ENCODE results near the gene PCDH9. TPM values are rescaled to one million over a fixed set of nuclear protein-coding genes. Genes with fewer than 3 reads are reported as not detected.

The PCDH9 gene
- total RNA-seq, 1 donor from 2014 or later, result 10.4 TPM

DNA sequence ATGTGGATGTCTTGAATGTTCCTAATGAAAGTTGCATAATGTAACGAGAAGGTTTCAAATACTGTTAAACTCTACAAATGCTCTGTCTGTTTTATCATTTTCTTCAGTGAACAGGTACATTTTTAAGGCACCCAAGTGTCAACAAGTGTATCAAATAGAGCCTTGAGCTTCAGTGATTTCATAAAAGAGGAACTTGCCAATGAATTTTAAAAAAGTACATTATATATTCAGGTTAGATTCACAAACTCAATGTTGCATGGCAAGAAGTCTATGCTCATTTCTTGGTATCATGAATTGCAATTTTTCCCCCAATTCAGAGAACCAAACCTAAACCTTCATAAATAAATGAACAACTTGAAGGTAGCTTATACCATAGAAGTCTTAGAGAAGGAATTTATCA, 838.8 kb downstream of the PCDH9 start:
- DNase-seq (ENCODE audit: low read depth) (no peak), FAIRE-seq (no peak)
- Histone ChIP-seq H4K20me1 (ENCODE audit: insufficient read depth, low read length) (no peaks in the 10 kb centered on the region), H3K4me3 (ENCODE audit: insufficient read depth, low read depth, low read length) (no peak overlapping the region), H3K27ac (ENCODE audit: low read depth, low read length) (no peak overlapping the region), H3K9me3 (ENCODE audit: insufficient read depth, low read depth, low read length) (no peaks in the 10 kb centered on the region), H3K27me3 (ENCODE audit: insufficient read depth, low read length) (no peaks in the 10 kb centered on the region), H3K79me2 (ENCODE audit: insufficient read depth, low read length) (no peaks in the 10 kb centered on the region), H3K36me3 (ENCODE audit: insufficient read depth, low read length) (no peaks in the 10 kb centered on the region), H3K9ac (ENCODE audit: low read length) (no peak overlapping the region), H3K4me2 (ENCODE audit: low read length) (no peak overlapping the region), H3K4me1 (ENCODE audit: insufficient read depth, low read length) (no peaks in the 10 kb centered on the region), H2AFZ (ENCODE audit: low read depth, low read length) (no peak overlapping the region)
- Mint-ChIP-seq H3K27ac (ENCODE audit: unreplicated experiment) (no peak overlapping the region), H3K36me3 (ENCODE audit: low read depth, unreplicated experiment) (no peaks in the 10 kb centered on the region), H3K4me1 (ENCODE audit: low read depth, unreplicated experiment) (no peaks in the 10 kb centered on the region), H3K4me3 (ENCODE audit: unreplicated experiment) (no peak overlapping the region), H3K27me3 (ENCODE audit: low read depth, unreplicated experiment) (no peaks in the 10 kb centered on the region), H3K9me3 (ENCODE audit: unreplicated experiment) (no peaks in the 10 kb centered on the region)
- no peak for TF ChIP-seq EZH2 (IDR thresholded peaks at IDR 0.05; ENCODE audit: insufficient read depth, low read length)
- TF ChIP-seq, protein P1, sequence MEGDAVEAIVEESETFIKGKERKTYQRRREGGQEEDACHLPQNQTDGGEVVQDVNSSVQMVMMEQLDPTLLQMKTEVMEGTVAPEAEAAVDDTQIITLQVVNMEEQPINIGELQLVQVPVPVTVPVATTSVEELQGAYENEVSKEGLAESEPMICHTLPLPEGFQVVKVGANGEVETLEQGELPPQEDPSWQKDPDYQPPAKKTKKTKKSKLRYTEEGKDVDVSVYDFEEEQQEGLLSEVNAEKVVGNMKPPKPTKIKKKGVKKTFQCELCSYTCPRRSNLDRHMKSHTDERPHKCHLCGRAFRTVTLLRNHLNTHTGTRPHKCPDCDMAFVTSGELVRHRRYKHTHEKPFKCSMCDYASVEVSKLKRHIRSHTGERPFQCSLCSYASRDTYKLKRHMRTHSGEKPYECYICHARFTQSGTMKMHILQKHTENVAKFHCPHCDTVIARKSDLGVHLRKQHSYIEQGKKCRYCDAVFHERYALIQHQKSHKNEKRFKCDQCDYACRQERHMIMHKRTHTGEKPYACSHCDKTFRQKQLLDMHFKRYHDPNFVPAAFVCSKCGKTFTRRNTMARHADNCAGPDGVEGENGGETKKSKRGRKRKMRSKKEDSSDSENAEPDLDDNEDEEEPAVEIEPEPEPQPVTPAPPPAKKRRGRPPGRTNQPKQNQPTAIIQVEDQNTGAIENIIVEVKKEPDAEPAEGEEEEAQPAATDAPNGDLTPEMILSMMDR (IDR thresholded peaks at IDR 0.05; ENCODE audit: insufficient read depth, low read depth, low read length), result no peak

DNA sequence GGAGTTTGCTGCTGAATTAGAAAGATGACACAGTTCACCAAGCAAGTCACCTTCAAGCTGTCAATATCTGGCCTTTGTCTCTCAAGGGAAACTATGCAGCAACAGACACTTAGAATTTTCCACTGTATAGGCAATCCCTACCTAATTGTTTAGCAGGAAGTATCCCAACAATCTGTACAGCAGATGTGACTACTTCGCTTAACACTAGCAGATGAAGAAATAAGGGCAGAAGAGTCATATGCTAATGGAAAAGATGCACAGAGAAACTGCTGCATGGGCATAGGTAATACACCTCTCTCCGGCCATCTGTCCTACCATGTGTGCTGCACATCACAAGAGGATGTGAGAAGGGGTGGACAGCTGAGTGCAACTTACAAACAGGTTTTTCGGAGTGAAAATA, 851.2 kb downstream of the PCDH9 start:
- Histone ChIP-seq H3K9me3 (ENCODE audit: insufficient read depth, low read depth, low read length) (no peaks in the 10 kb centered on the region), H3K4me2 (ENCODE audit: low read length) (no peak overlapping the region), H3K36me3 (ENCODE audit: insufficient read depth, low read length) (no peaks in the 10 kb centered on the region), H3K4me1 (ENCODE audit: insufficient read depth, low read length) (no peaks in the 10 kb centered on the region), H3K27ac (ENCODE audit: low read depth, low read length) (no peak overlapping the region), H4K20me1 (ENCODE audit: insufficient read depth, low read length) (no peaks in the 10 kb centered on the region), H3K27me3 (ENCODE audit: insufficient read depth, low read length) (no peaks in the 10 kb centered on the region), H3K9ac (ENCODE audit: low read length) (no peak overlapping the region), H3K4me3 (ENCODE audit: insufficient read depth, low read depth, low read length) (no peak overlapping the region), H2AFZ (ENCODE audit: low read depth, low read length) (no peak overlapping the region), H3K79me2 (ENCODE audit: insufficient read depth, low read length) (no peaks in the 10 kb centered on the region)
- no peaks in the 10 kb centered on the region for H3K36me3 Mint-ChIP-seq (ENCODE audit: low read depth, unreplicated experiment)
- TF ChIP-seq EZH2 (IDR thresholded peaks at IDR 0.05; ENCODE audit: insufficient read depth, low read length), result no peak
- TF ChIP-seq, protein P1 (IDR thresholded peaks at IDR 0.05; ENCODE audit: insufficient read depth, low read depth, low read length), result no peak
- no peak overlapping the region for H3K27ac Mint-ChIP-seq (ENCODE audit: unreplicated experiment)
- no peak for FAIRE-seq
- no peaks in the 10 kb centered on the region for H3K4me1 Mint-ChIP-seq (ENCODE audit: low read depth, unreplicated experiment)
- no peaks in the 10 kb centered on the region for H3K27me3 Mint-ChIP-seq (ENCODE audit: low read depth, unreplicated experiment)
- no peak for DNase-seq (ENCODE audit: low read depth)
- H3K9me3 Mint-ChIP-seq (ENCODE audit: unreplicated experiment), result no peaks in the 10 kb centered on the region
- no peak overlapping the region for H3K4me3 Mint-ChIP-seq (ENCODE audit: unreplicated experiment)

DNA sequence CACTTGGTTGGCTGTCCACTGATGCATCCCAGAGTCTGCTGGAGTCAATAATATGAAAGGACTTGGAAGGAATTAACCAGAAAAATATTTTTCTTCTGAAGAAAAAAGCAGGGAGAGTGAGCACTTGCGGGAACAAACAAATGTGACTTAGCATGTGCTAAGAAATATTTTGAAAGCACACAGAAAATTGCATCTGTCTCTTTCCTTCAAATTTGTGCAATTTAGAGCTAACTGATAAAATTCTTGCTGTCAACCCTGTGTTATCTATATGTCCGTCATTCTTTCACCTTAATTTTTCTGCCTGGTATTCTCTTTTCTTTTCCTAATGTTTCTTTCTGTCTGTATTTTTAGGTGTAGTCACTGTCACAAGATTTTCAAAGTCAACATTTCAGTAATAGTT, 852.6 kb downstream of the PCDH9 start:
- no peaks in the 10 kb centered on the region for H3K9me3 ChIP-seq (ENCODE audit: insufficient read depth, low read depth, low read length)
- Mint-ChIP-seq H3K9me3 (ENCODE audit: unreplicated experiment) (no peaks in the 10 kb centered on the region), H3K27ac (ENCODE audit: unreplicated experiment) (no peak overlapping the region), H3K4me3 (ENCODE audit: unreplicated experiment) (no peak overlapping the region), H3K27me3 (ENCODE audit: low read depth, unreplicated experiment) (no peaks in the 10 kb centered on the region), H3K36me3 (ENCODE audit: low read depth, unreplicated experiment) (no peaks in the 10 kb centered on the region), H3K4me1 (ENCODE audit: low read depth, unreplicated experiment) (no peaks in the 10 kb centered on the region)
- H2AFZ ChIP-seq (ENCODE audit: low read depth, low read length), result no peak overlapping the region
- H3K4me3 ChIP-seq (ENCODE audit: insufficient read depth, low read depth, low read length), result no peak overlapping the region
- H3K4me2 ChIP-seq (ENCODE audit: low read length), result no peak overlapping the region
- no peaks in the 10 kb centered on the region for H3K27me3 ChIP-seq (ENCODE audit: insufficient read depth, low read length)
- no peaks in the 10 kb centered on the region for H3K79me2 ChIP-seq (ENCODE audit: insufficient read depth, low read length)
- H3K27ac ChIP-seq (ENCODE audit: low read depth, low read length), result no peak overlapping the region
- no peaks in the 10 kb centered on the region for H3K4me1 ChIP-seq (ENCODE audit: insufficient read depth, low read length)
- DNase-seq (ENCODE audit: low read depth) (no peak), FAIRE-seq (no peak)
- H3K9ac ChIP-seq (ENCODE audit: low read length), result no peak overlapping the region
- TF ChIP-seq EZH2 (IDR thresholded peaks at IDR 0.05; ENCODE audit: insufficient read depth, low read length), result no peak
- TF ChIP-seq, protein P1 (IDR thresholded peaks at IDR 0.05; ENCODE audit: insufficient read depth, low read depth, low read length), result no peak
- H4K20me1 ChIP-seq (ENCODE audit: insufficient read depth, low read length), result no peaks in the 10 kb centered on the region
- H3K36me3 ChIP-seq (ENCODE audit: insufficient read depth, low read length), result no peaks in the 10 kb centered on the region

All from astrocyte (in vitro differentiated cells and primary cell).